B cell (primary cell): ENCODE results near the gene NANOS1.

ENCODE experiments used
- CTCF ChIP-seq: fragments of 200-600 bp; IDR thresholded peaks from one replicate; pipeline ENCODE4 v1.8.0; 2022; ENCODE audit warnings: antibody characterized with exemption, mild to moderate bottlenecking
- EZH2 ChIP-seq: IDR thresholded peaks from 2 replicates; pipeline ENCODE4 v1.6.1; 2012; ENCODE audit warnings: borderline replicate concordance, low read depth, mild to moderate bottlenecking, moderate library complexity, low read length; ENCODE audit not compliant: insufficient read depth, poor library complexity, severe bottlenecking

DNA sequence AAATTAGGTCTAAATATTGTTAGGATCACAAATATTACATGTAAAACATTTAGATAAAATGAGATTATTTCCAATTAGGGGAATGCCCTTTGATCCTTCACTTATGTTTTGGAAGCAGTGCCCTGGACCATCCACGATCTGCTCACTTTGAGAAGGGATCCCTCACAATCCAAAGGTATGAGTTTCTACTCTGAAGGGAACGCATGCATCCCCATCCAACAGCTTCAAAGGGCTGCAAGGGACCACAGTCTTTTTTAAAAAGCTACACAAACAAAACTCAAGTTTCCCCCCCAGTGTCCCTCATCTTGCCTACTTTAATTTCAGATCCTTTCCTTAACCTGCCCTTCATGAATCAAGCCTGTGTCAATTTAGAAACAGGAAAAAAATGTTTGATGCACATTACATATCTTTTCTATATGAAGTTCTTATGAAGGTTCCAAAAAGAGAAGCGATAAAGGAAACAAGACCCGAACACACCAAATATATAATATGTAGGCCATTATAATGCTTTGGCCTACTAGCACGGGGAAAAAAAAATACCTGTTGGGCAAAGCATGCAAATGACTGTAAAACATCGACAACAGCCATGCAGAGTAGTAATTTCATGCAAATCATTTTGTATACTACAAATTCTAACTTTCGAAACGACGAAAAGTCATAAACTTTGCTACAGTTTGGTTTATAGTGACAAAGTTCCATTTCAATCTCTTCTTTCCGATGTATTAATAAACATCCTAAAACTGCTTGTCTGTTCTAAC, 49.1 kb downstream of the NANOS1 start:
- TF ChIP-seq EZH2 (no peak), CTCF (no peak)
